GM12892 (cell line): Measurements from ENCODE around the gene KIF4B.

Source experiments
- POLR2A ChIP-seq: IDR thresholded peaks from 2 replicates; pipeline ENCODE4 v1.6.1; 2011; ENCODE audit warnings: low read depth, low read length, control low read depth
- TAF1 ChIP-seq: IDR thresholded peaks from 2 replicates; pipeline ENCODE4 v1.6.1; 2011; ENCODE audit warnings: low read depth, mild to moderate bottlenecking, control low read depth, low read length, borderline replicate concordance

DNA sequence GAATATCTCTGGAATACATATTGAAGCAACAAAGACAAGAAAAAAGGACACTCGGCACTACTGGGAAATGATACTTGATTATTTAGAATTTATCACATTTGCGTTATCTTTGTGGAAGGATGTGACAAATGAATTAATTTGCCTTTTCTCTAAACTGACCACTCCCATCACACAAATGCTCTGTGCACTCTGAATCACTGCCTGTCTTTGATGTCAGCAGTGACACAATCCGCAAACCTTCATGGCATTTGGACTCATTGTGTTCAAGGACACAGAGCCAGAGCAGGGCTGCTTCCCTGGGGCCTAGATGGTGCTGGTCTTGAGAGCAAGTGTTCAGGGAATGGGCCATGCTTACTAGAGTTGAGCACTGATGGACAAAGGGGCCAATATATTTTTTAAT lies 4.9 kb upstream of the KIF4B start:
- TF ChIP-seq TAF1 (no peak), POLR2A (no peak)
